ENCODE measurements around the gene ENPP3. TPM values are rescaled to one million over a fixed set of nuclear protein-coding genes. Genes with fewer than 3 reads are reported as not detected.

ENPP3 gene
- total RNA-seq, 1 donor = not detected

- H3K4me3 ChIP-seq (ENCODE audit: low read depth, low read length) = no peak overlapping the region
- no peak for TF ChIP-seq CTCF (IDR thresholded peaks at IDR 0.05; ENCODE audit: insufficient read depth, low read depth, low read length)
- DNase-seq (ENCODE audit: low read depth) = no peak
Observed at GRCh38 chr6:131766631-131767030, 129.5 kb downstream of the ENPP3 start.

GRCh38 chr6:131768964-131769363, 131.9 kb downstream of the ENPP3 start:
- no peak for TF ChIP-seq CTCF (IDR thresholded peaks at IDR 0.05; ENCODE audit: insufficient read depth, low read depth, low read length)

GRCh38 chr6:131769385-131770141, 132.5 kb downstream of the ENPP3 start:
- no peak for DNase-seq (ENCODE audit: low read depth)
- TF ChIP-seq CTCF (IDR thresholded peaks at IDR 0.05; ENCODE audit: insufficient read depth, low read depth, low read length) = no peak
- H3K4me3 ChIP-seq (ENCODE audit: low read depth, low read length) = no peak overlapping the region

More at GRCh38 chr6:131768964-131769363, 131.9 kb downstream of the ENPP3 start:
- no peak overlapping the region for H3K4me3 ChIP-seq (ENCODE audit: low read depth, low read length)
- no peak for DNase-seq (ENCODE audit: low read depth)

- no peak for TF ChIP-seq CTCF (IDR thresholded peaks at IDR 0.05; ENCODE audit: insufficient read depth, low read depth, low read length)
- no peak for DNase-seq (ENCODE audit: low read depth)
- H3K4me3 ChIP-seq (ENCODE audit: low read depth, low read length) = no peak overlapping the region
Observed at GRCh38 chr6:131770776-131771175, 133.7 kb downstream of the ENPP3 start.

GRCh38 chr6:131773284-131773950, 136.3 kb downstream of the ENPP3 start:
- TF ChIP-seq CTCF (IDR thresholded peaks at IDR 0.05; ENCODE audit: insufficient read depth, low read depth, low read length) = no peak
- DNase-seq (ENCODE audit: low read depth) = no peak
- H3K4me3 ChIP-seq (ENCODE audit: low read depth, low read length) = no peak overlapping the region

- no peak for TF ChIP-seq CTCF (IDR thresholded peaks at IDR 0.05; ENCODE audit: insufficient read depth, low read depth, low read length)
- DNase-seq (ENCODE audit: low read depth) = no peak
- no peak overlapping the region for H3K4me3 ChIP-seq (ENCODE audit: low read depth, low read length)
Observed at GRCh38 chr6:131775886-131776285, 138.8 kb downstream of the ENPP3 start.
